ENCODE data around the gene ANGPTL8.

Gene ANGPTL8

GRCh38 chr19:11239377-11240000 is at the start of gene ANGPTL8:
Gene ANGPTL8, plus strand, starts transcription at chr19:11239619. Its CDS starts 19 bp downstream, at chr19:11239638.
- Histone ChIP-seq H3K79me2 (ENCODE audit: low read length) (no peaks in the 10 kb centered on the region), H2AFZ (ENCODE audit: low read depth, low read length) (no peak within 1 kb of the TSS), H4K20me1 (ENCODE audit: insufficient read depth, low read length) (no peaks in the 10 kb centered on the region), H3K9ac (ENCODE audit: low read length) (no peak within 1 kb of the TSS), H3K4me1 (ENCODE audit: low read length) (no peaks in the 10 kb centered on the region), H3K9me3 (ENCODE audit: insufficient read depth, low read length) (no peaks in the 10 kb centered on the region), H3K27ac (ENCODE audit: low read length) (no peak within 1 kb of the TSS), H3K4me2 (ENCODE audit: low read length) (no peak within 1 kb of the TSS), H3K36me3 (replicated peaks; ENCODE audit: low read depth, low read length) (peaks cover 5% of the 10 kb centered on the region), H3K27me3 (ENCODE audit: low read depth, low read length) (no peaks in the 10 kb centered on the region), H3K4me3 (ENCODE audit: low read length) (no peak within 1 kb of the TSS)
- TF ChIP-seq CTCF (IDR thresholded peaks at IDR 0.05; ENCODE audit: low read depth, low read length), result no peak
- TF ChIP-seq EZH2phosphoT487 (IDR thresholded peaks at IDR 0.05; ENCODE audit: low read depth), result no peak

GRCh38 chr19:11190501-11190900 is 48.9 kb upstream of the ANGPTL8 start:
- Histone ChIP-seq H3K4me1 (ENCODE audit: low read length) (peaks cover 15% of the 10 kb centered on the region), H3K4me3 (ENCODE audit: low read length) (no peak overlapping the region), H3K36me3 (replicated peaks; ENCODE audit: low read depth, low read length) (peaks cover 4% of the 10 kb centered on the region), H2AFZ (ENCODE audit: low read depth, low read length) (no peak overlapping the region), H3K27me3 (ENCODE audit: low read depth, low read length) (peaks cover 2% of the 10 kb centered on the region; the same call in 1 of the 2 replicates), H3K27ac (ENCODE audit: low read length) (no peak overlapping the region), H3K9me3 (ENCODE audit: insufficient read depth, low read length) (no peaks in the 10 kb centered on the region), H3K79me2 (ENCODE audit: low read length) (no peaks in the 10 kb centered on the region), H4K20me1 (ENCODE audit: insufficient read depth, low read length) (no peaks in the 10 kb centered on the region), H3K9ac (ENCODE audit: low read length) (no peak overlapping the region), H3K4me2 (ENCODE audit: low read length) (no peak overlapping the region)
- no peak for TF ChIP-seq CTCF (IDR thresholded peaks at IDR 0.05; ENCODE audit: low read depth, low read length)

- Histone ChIP-seq H4K20me1 (ENCODE audit: insufficient read depth, low read length) (no peaks in the 10 kb centered on the region), H3K9ac (ENCODE audit: low read length) (no peak overlapping the region), H3K27me3 (ENCODE audit: low read depth, low read length) (peaks cover 7% of the 10 kb centered on the region), H2AFZ (ENCODE audit: low read depth, low read length) (no peak overlapping the region), H3K36me3 (replicated peaks; ENCODE audit: low read depth, low read length) (peaks cover 4% of the 10 kb centered on the region), H3K4me2 (ENCODE audit: low read length) (no peak overlapping the region), H3K4me1 (ENCODE audit: low read length) (peaks cover 17% of the 10 kb centered on the region), H3K27ac (ENCODE audit: low read length) (no peak overlapping the region), H3K9me3 (ENCODE audit: insufficient read depth, low read length) (no peaks in the 10 kb centered on the region), H3K79me2 (ENCODE audit: low read length) (no peaks in the 10 kb centered on the region), H3K4me3 (ENCODE audit: low read length) (no peak overlapping the region)
- no peak for TF ChIP-seq CTCF (IDR thresholded peaks at IDR 0.05; ENCODE audit: low read depth, low read length)
- no peak for TF ChIP-seq EZH2phosphoT487 (IDR thresholded peaks at IDR 0.05; ENCODE audit: low read depth)
Observed at GRCh38 chr19:11191273-11191755, 48.1 kb upstream of the ANGPTL8 start.

GRCh38 chr19:11191934-11192333 is 47.5 kb upstream of the ANGPTL8 start:
- Histone ChIP-seq H3K4me1 (ENCODE audit: low read length) (peaks cover 20% of the 10 kb centered on the region), H3K27me3 (ENCODE audit: low read depth, low read length) (peaks cover 12% of the 10 kb centered on the region), H3K4me2 (ENCODE audit: low read length) (no peak overlapping the region), H4K20me1 (ENCODE audit: insufficient read depth, low read length) (no peaks in the 10 kb centered on the region), H3K27ac (ENCODE audit: low read length) (no peak overlapping the region), H3K36me3 (replicated peaks; ENCODE audit: low read depth, low read length) (peaks cover 4% of the 10 kb centered on the region), H3K9me3 (ENCODE audit: insufficient read depth, low read length) (no peaks in the 10 kb centered on the region), H3K9ac (ENCODE audit: low read length) (no peak overlapping the region), H3K4me3 (ENCODE audit: low read length) (no peak overlapping the region), H3K79me2 (ENCODE audit: low read length) (no peaks in the 10 kb centered on the region), H2AFZ (ENCODE audit: low read depth, low read length) (no peak overlapping the region)
- TF ChIP-seq EZH2phosphoT487 (IDR thresholded peaks at IDR 0.05; ENCODE audit: low read depth) (no peak), CTCF (IDR thresholded peaks at IDR 0.05; ENCODE audit: low read depth, low read length) (no peak)
